Prostate gland (tissue), 2 donors: ENCODE results near the gene ABHD11.
"Not testable (repeated sequence)": the region's sequence is repeated elsewhere in the genome, so short reads cannot be mapped to it uniquely, and the experiment has no call there.

Experiments used
- POLR2A ChIP-seq: fragments of 450-650 bp; IDR thresholded peaks from one replicate; pipeline ENCODE4 v1.6.1; 2016; ENCODE audit warnings: antibody characterized with exemption, mild to moderate bottlenecking
- TF ChIP-seq, protein P1 (sequence below), 4 experiments: fragments of 200-600 bp in 2 of 4; fragments of 450-650 bp in 2 of 4; sonication (generic) in 2 of 4; IDR thresholded peaks; 1 replicate in 3 of 4; 2 replicates in 1 of 4; pipeline ENCODE4 v1.5.1; 2016 to 2019; ENCODE audit warnings: antibody characterized with exemption in 4 of 4, mild to moderate bottlenecking in 2 of 4, moderate library complexity in 2 of 4

DNA sequence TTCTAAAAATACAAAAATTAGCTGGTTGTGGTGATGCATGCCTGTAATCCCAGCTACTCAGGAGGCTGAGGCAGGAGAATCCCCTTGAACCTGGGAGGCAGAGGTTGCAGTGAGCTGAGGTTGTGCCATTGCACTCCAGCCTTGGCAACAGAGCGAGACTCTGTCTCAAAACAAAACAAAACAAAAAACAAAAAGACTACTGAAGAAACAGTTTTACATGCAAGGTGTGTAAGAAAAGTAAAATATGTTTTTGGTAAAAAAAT lies 49.1 kb upstream of the ABHD11 start:
- TF ChIP-seq, protein P1, sequence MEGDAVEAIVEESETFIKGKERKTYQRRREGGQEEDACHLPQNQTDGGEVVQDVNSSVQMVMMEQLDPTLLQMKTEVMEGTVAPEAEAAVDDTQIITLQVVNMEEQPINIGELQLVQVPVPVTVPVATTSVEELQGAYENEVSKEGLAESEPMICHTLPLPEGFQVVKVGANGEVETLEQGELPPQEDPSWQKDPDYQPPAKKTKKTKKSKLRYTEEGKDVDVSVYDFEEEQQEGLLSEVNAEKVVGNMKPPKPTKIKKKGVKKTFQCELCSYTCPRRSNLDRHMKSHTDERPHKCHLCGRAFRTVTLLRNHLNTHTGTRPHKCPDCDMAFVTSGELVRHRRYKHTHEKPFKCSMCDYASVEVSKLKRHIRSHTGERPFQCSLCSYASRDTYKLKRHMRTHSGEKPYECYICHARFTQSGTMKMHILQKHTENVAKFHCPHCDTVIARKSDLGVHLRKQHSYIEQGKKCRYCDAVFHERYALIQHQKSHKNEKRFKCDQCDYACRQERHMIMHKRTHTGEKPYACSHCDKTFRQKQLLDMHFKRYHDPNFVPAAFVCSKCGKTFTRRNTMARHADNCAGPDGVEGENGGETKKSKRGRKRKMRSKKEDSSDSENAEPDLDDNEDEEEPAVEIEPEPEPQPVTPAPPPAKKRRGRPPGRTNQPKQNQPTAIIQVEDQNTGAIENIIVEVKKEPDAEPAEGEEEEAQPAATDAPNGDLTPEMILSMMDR (IDR thresholded peaks at IDR 0.05): not testable (repeated sequence)
- not testable (repeated sequence) for TF ChIP-seq POLR2A
